Measurements from ENCODE around the gene CREBL2.
"Not testable (repeated sequence)": the region's sequence is repeated elsewhere in the genome, so short reads cannot be mapped to it uniquely, and the experiment has no call there.

Gene CREBL2

GRCh38 chr12:12583510-12584178 lies 28.0 kb upstream of the CREBL2 start:
- no peak overlapping the region for H3K9ac ChIP-seq (ENCODE audit: low read length)
- H3K27ac ChIP-seq (ENCODE audit: low read depth, low read length), result no peak overlapping the region
- H3K27me3 ChIP-seq (ENCODE audit: control insufficient read depth, insufficient read depth, low read length), result no peaks in the 10 kb centered on the region
- H3K4me1 ChIP-seq (ENCODE audit: control insufficient read depth, insufficient read depth, low read length), result no peaks in the 10 kb centered on the region
- H3K36me3 ChIP-seq (ENCODE audit: control insufficient read depth, insufficient read depth, low read length), result no peaks in the 10 kb centered on the region
- no peak overlapping the region for H3K4me3 ChIP-seq (ENCODE audit: low read length)

GRCh38 chr12:12585115-12585863 lies 26.4 kb upstream of the CREBL2 start:
- no peak overlapping the region for H3K4me3 ChIP-seq (ENCODE audit: low read length)
- H3K27ac ChIP-seq (ENCODE audit: low read depth, low read length), result no peak overlapping the region
- no peaks in the 10 kb centered on the region for H3K36me3 ChIP-seq (ENCODE audit: control insufficient read depth, insufficient read depth, low read length)
- H3K9ac ChIP-seq (ENCODE audit: low read length), result no peak overlapping the region
- no peaks in the 10 kb centered on the region for H3K4me1 ChIP-seq (ENCODE audit: control insufficient read depth, insufficient read depth, low read length)
- no peaks in the 10 kb centered on the region for H3K27me3 ChIP-seq (ENCODE audit: control insufficient read depth, insufficient read depth, low read length)

- Histone ChIP-seq H3K4me3 (ENCODE audit: low read length) (no peak overlapping the region), H3K27ac (ENCODE audit: low read depth, low read length) (no peak overlapping the region), H3K27me3 (ENCODE audit: control insufficient read depth, insufficient read depth, low read length) (no peaks in the 10 kb centered on the region), H3K36me3 (ENCODE audit: control insufficient read depth, insufficient read depth, low read length) (no peaks in the 10 kb centered on the region), H3K9ac (ENCODE audit: low read length) (no peak overlapping the region), H3K4me1 (ENCODE audit: control insufficient read depth, insufficient read depth, low read length) (no peaks in the 10 kb centered on the region)
Observed at GRCh38 chr12:12586879-12587675, 24.6 kb upstream of the CREBL2 start.

- H3K36me3 ChIP-seq (ENCODE audit: control insufficient read depth, insufficient read depth, low read length), result no peaks in the 10 kb centered on the region
- H3K4me3 ChIP-seq (ENCODE audit: low read length), result no peak overlapping the region
- no peak overlapping the region for H3K9ac ChIP-seq (ENCODE audit: low read length)
- H3K4me1 ChIP-seq (ENCODE audit: control insufficient read depth, insufficient read depth, low read length), result no peaks in the 10 kb centered on the region
- H3K27me3 ChIP-seq (ENCODE audit: control insufficient read depth, insufficient read depth, low read length), result no peaks in the 10 kb centered on the region
- no peak overlapping the region for H3K27ac ChIP-seq (ENCODE audit: low read depth, low read length)
Observed at GRCh38 chr12:12587878-12588277, 23.8 kb upstream of the CREBL2 start.

- not testable (repeated sequence) for H3K4me1 ChIP-seq (ENCODE audit: control insufficient read depth, insufficient read depth, low read length); H3K9ac ChIP-seq (ENCODE audit: low read length); H3K4me3 ChIP-seq (ENCODE audit: low read length); H3K27me3 ChIP-seq (ENCODE audit: control insufficient read depth, insufficient read depth, low read length); H3K27ac ChIP-seq (ENCODE audit: low read depth, low read length); H3K36me3 ChIP-seq (ENCODE audit: control insufficient read depth, insufficient read depth, low read length)
Observed at GRCh38 chr12:12588436-12588835, 23.2 kb upstream of the CREBL2 start.

GRCh38 chr12:12590961-12591360 lies 20.7 kb upstream of the CREBL2 start:
- H3K27me3 ChIP-seq (ENCODE audit: control insufficient read depth, insufficient read depth, low read length), result no peaks in the 10 kb centered on the region
- H3K9ac ChIP-seq (ENCODE audit: low read length), result no peak overlapping the region
- no peaks in the 10 kb centered on the region for H3K36me3 ChIP-seq (ENCODE audit: control insufficient read depth, insufficient read depth, low read length)
- no peaks in the 10 kb centered on the region for H3K4me1 ChIP-seq (ENCODE audit: control insufficient read depth, insufficient read depth, low read length)
- no peak overlapping the region for H3K4me3 ChIP-seq (ENCODE audit: low read length)
- no peak overlapping the region for H3K27ac ChIP-seq (ENCODE audit: low read depth, low read length)

- no peak overlapping the region for H3K9ac ChIP-seq (ENCODE audit: low read length)
- no peak overlapping the region for H3K4me3 ChIP-seq (ENCODE audit: low read length)
- no peaks in the 10 kb centered on the region for H3K4me1 ChIP-seq (ENCODE audit: control insufficient read depth, insufficient read depth, low read length)
- H3K27me3 ChIP-seq (ENCODE audit: control insufficient read depth, insufficient read depth, low read length), result no peaks in the 10 kb centered on the region
- H3K27ac ChIP-seq (ENCODE audit: low read depth, low read length), result no peak overlapping the region
- no peaks in the 10 kb centered on the region for H3K36me3 ChIP-seq (ENCODE audit: control insufficient read depth, insufficient read depth, low read length)
Observed at GRCh38 chr12:12592930-12593329, 18.7 kb upstream of the CREBL2 start.

- H3K4me1 ChIP-seq (ENCODE audit: control insufficient read depth, insufficient read depth, low read length); H3K36me3 ChIP-seq (ENCODE audit: control insufficient read depth, insufficient read depth, low read length); H3K27me3 ChIP-seq (ENCODE audit: control insufficient read depth, insufficient read depth, low read length); H3K4me3 ChIP-seq (ENCODE audit: low read length); H3K9ac ChIP-seq (ENCODE audit: low read length); H3K27ac ChIP-seq (ENCODE audit: low read depth, low read length): not testable (repeated sequence)
Observed at GRCh38 chr12:12595929-12596328, 15.7 kb upstream of the CREBL2 start.

GRCh38 chr12:12596598-12596997 lies 15.1 kb upstream of the CREBL2 start:
- H3K4me3 ChIP-seq (ENCODE audit: low read length); H3K9ac ChIP-seq (ENCODE audit: low read length); H3K27ac ChIP-seq (ENCODE audit: low read depth, low read length); H3K36me3 ChIP-seq (ENCODE audit: control insufficient read depth, insufficient read depth, low read length); H3K27me3 ChIP-seq (ENCODE audit: control insufficient read depth, insufficient read depth, low read length); H3K4me1 ChIP-seq (ENCODE audit: control insufficient read depth, insufficient read depth, low read length): not testable (repeated sequence)

GRCh38 chr12:12598864-12599263 lies 12.8 kb upstream of the CREBL2 start:
- no peaks in the 10 kb centered on the region for H3K36me3 ChIP-seq (ENCODE audit: control insufficient read depth, insufficient read depth, low read length)
- no peaks in the 10 kb centered on the region for H3K27me3 ChIP-seq (ENCODE audit: control insufficient read depth, insufficient read depth, low read length)
- H3K27ac ChIP-seq (ENCODE audit: low read depth, low read length), result no peak overlapping the region
- H3K4me3 ChIP-seq (ENCODE audit: low read length), result no peak overlapping the region
- no peak overlapping the region for H3K9ac ChIP-seq (ENCODE audit: low read length)
- no peaks in the 10 kb centered on the region for H3K4me1 ChIP-seq (ENCODE audit: control insufficient read depth, insufficient read depth, low read length)

GRCh38 chr12:12599750-12600643 lies 11.7 kb upstream of the CREBL2 start:
- no peaks in the 10 kb centered on the region for H3K36me3 ChIP-seq (ENCODE audit: control insufficient read depth, insufficient read depth, low read length)
- H3K9ac ChIP-seq (ENCODE audit: low read length), result no peak overlapping the region
- H3K27me3 ChIP-seq (ENCODE audit: control insufficient read depth, insufficient read depth, low read length), result no peaks in the 10 kb centered on the region
- H3K27ac ChIP-seq (ENCODE audit: low read depth, low read length), result no peak overlapping the region
- H3K4me3 ChIP-seq (ENCODE audit: low read length), result no peak overlapping the region
- no peaks in the 10 kb centered on the region for H3K4me1 ChIP-seq (ENCODE audit: control insufficient read depth, insufficient read depth, low read length)

- Histone ChIP-seq H3K4me1 (ENCODE audit: control insufficient read depth, insufficient read depth, low read length) (no peaks in the 10 kb centered on the region), H3K36me3 (ENCODE audit: control insufficient read depth, insufficient read depth, low read length) (no peaks in the 10 kb centered on the region), H3K27me3 (ENCODE audit: control insufficient read depth, insufficient read depth, low read length) (no peaks in the 10 kb centered on the region), H3K27ac (ENCODE audit: low read depth, low read length) (no peak overlapping the region), H3K4me3 (ENCODE audit: low read length) (no peak overlapping the region), H3K9ac (ENCODE audit: low read length) (no peak overlapping the region)
Observed at GRCh38 chr12:12600659-12601058, 11.0 kb upstream of the CREBL2 start.
